DMS53 treated with DMSO at 0.1 percent for 48 hours (cell line): ENCODE data around the gene LPA.
"Not testable (repeated sequence)": the region's sequence is repeated elsewhere in the genome, so short reads cannot be mapped to it uniquely, and the experiment has no call there.

ENCODE experiments used
- DNase-seq: peaks from one replicate; lab custom pipeline; 2025; ENCODE audit not compliant: unreplicated experiment; lab: John Stamatoyannopoulos, UW

The LPA gene

GRCh38 chr6:160662429-160662828, 1.6 kb downstream of the LPA start:
- DNase-seq: no peak

- DNase-seq: no peak
Measured at GRCh38 chr6:160661216-160661615, 2.9 kb downstream of the LPA start.

- DNase-seq: no peak
Measured at GRCh38 chr6:160659562-160659961, 4.5 kb downstream of the LPA start.

GRCh38 chr6:160634706-160635105, 29.4 kb downstream of the LPA start:
- no peak for DNase-seq

- no peak for DNase-seq
Measured at GRCh38 chr6:160595838-160596832, 67.9 kb downstream of the LPA start.

- not testable (repeated sequence) for DNase-seq
Measured at GRCh38 chr6:160595297-160595696, 68.8 kb downstream of the LPA start.

GRCh38 chr6:160586374-160586773, 77.7 kb downstream of the LPA start:
- no peak for DNase-seq

GRCh38 chr6:160583794-160584193, 80.3 kb downstream of the LPA start:
- DNase-seq: no peak

GRCh38 chr6:160581406-160581805, 82.7 kb downstream of the LPA start:
- DNase-seq: no peak

GRCh38 chr6:160578515-160578914, 85.6 kb downstream of the LPA start:
- DNase-seq: not testable (repeated sequence)

- DNase-seq: no peak
Measured at GRCh38 chr6:160573943-160574342, 90.1 kb downstream of the LPA start.

GRCh38 chr6:160571201-160571600, 92.9 kb downstream of the LPA start:
- not testable (repeated sequence) for DNase-seq

GRCh38 chr6:160544802-160545201, 119.3 kb downstream of the LPA start:
- DNase-seq: no peak

- DNase-seq: no peak
Measured at GRCh38 chr6:160535270-160535669, 128.8 kb downstream of the LPA start.

GRCh38 chr6:160534050-160534696, 129.9 kb downstream of the LPA start:
- no peak for DNase-seq

- DNase-seq: no peak
Measured at GRCh38 chr6:160532315-160532714, 131.8 kb downstream of the LPA start.

- DNase-seq: no peak
Measured at GRCh38 chr6:160531826-160532225, 132.2 kb downstream of the LPA start.

- DNase-seq: not testable (repeated sequence)
Measured at GRCh38 chr6:160529524-160529923, 134.6 kb downstream of the LPA start.

GRCh38 chr6:160523223-160523622, 140.9 kb downstream of the LPA start:
- DNase-seq: no peak

GRCh38 chr6:160520043-160520904, 143.8 kb downstream of the LPA start:
- DNase-seq: no peak

GRCh38 chr6:160519603-160520042, 144.5 kb downstream of the LPA start:
- DNase-seq: peak; percentile 25
